Mesenchymal stem cell (in vitro differentiated cells and primary cell): Measurements from ENCODE around the gene CUBN.

Source experiments
- DNase-seq: peaks from one replicate; pipeline ENCODE4 v3.0.0-alpha.2; 2013
- H2AFZ ChIP-seq: one replicate; pipeline ENCODE4 v1.6.1; 2013; ENCODE audit warnings: low read depth, mild to moderate bottlenecking, control low read depth, inconsistent platforms, low read length, moderate library complexity
- H2AK5ac ChIP-seq: 2 replicates; pipeline ENCODE4 v1.6.1; 2013; ENCODE audit warnings: low read length, moderate library complexity, mild to moderate bottlenecking, inconsistent platforms; ENCODE audit not compliant: severe bottlenecking
- H2BK120ac ChIP-seq: one replicate; pipeline ENCODE4 v1.6.1; 2013; ENCODE audit warnings: low read depth, mild to moderate bottlenecking, inconsistent platforms, low read length, moderate library complexity
- H2BK12ac ChIP-seq, 2 experiments: one replicate each; pipeline ENCODE4 v1.6.1; 2013; ENCODE audit warnings: inconsistent platforms in 2 of 2, low read length in 2 of 2, mild to moderate bottlenecking in 2 of 2, moderate library complexity in 2 of 2, control low read depth in 1 of 2
- H2BK15ac ChIP-seq: one replicate; pipeline ENCODE4 v1.6.1; 2013; ENCODE audit warnings: mild to moderate bottlenecking, low read depth, inconsistent platforms; ENCODE audit not compliant: poor library complexity, severe bottlenecking
- H2BK5ac ChIP-seq: 2 replicates; pipeline ENCODE4 v1.6.1; 2013; ENCODE audit warnings: low read depth, mild to moderate bottlenecking, low read length, control low read depth, inconsistent platforms; ENCODE audit not compliant: poor library complexity, severe bottlenecking
- H3K14ac ChIP-seq, 2 experiments: one replicate each; pipeline ENCODE4 v1.6.1; 2013; ENCODE audit warnings: inconsistent platforms in 2 of 2, low read length in 2 of 2, control low read depth in 1 of 2, mild to moderate bottlenecking in 1 of 2, moderate library complexity in 1 of 2
- H3K18ac ChIP-seq, 2 experiments: one replicate each; pipeline ENCODE4 v1.6.1; 2013; ENCODE audit warnings: inconsistent platforms in 2 of 2, low read length in 2 of 2, control low read depth in 1 of 2, low read depth in 1 of 2, mild to moderate bottlenecking in 1 of 2
- H3K23ac ChIP-seq, 2 experiments: one replicate each; pipeline ENCODE4 v1.6.1; 2013; ENCODE audit warnings: inconsistent platforms in 2 of 2, low read length in 2 of 2, mild to moderate bottlenecking in 2 of 2, moderate library complexity in 2 of 2, control low read depth in 1 of 2
- H3K27ac ChIP-seq: 2 replicates; pipeline ENCODE4 v1.5.1; 2013; ENCODE audit warnings: mild to moderate bottlenecking, moderate library complexity, low read length, control low read depth, inconsistent platforms; ENCODE audit not compliant: poor library complexity, severe bottlenecking
- H3K27me3 ChIP-seq, 2 experiments: 2 replicates each; pipeline versions ENCODE4 v1.6.1 to v1.7.0; 2013; ENCODE audit warnings: low read length in 2 of 2, mild to moderate bottlenecking in 2 of 2, moderate library complexity in 2 of 2, control low read depth in 1 of 2, inconsistent platforms in 1 of 2; ENCODE audit not compliant: control insufficient read depth in 1 of 2, insufficient read depth in 1 of 2
- H3K36me3 ChIP-seq, 2 experiments: 2 replicates each; pipeline versions ENCODE4 v1.6.1 to v1.7.0; 2013; ENCODE audit warnings: low read length in 2 of 2, control low read depth in 1 of 2, inconsistent platforms in 1 of 2, low read depth in 1 of 2, mild to moderate bottlenecking in 1 of 2; ENCODE audit not compliant: insufficient read depth in 2 of 2, control insufficient read depth in 1 of 2
- H3K4ac ChIP-seq, 2 experiments: one replicate each; pipeline ENCODE4 v1.6.1; 2013; ENCODE audit warnings: inconsistent platforms in 2 of 2, low read length in 2 of 2, mild to moderate bottlenecking in 2 of 2, moderate library complexity in 2 of 2, control low read depth in 1 of 2, low read depth in 1 of 2
- H3K4me1 ChIP-seq: 2 replicates; pipeline ENCODE4 v1.6.1; 2013; ENCODE audit warnings: low read depth, low read length, control low read depth; ENCODE audit not compliant: control insufficient read depth, insufficient read depth
- H3K4me2 ChIP-seq: 2 replicates; pipeline ENCODE4 v1.6.1; 2013; ENCODE audit warnings: low read length, mild to moderate bottlenecking, inconsistent platforms; ENCODE audit not compliant: poor library complexity, severe bottlenecking
- H3K4me3 ChIP-seq, 2 experiments: 2 replicates each; pipeline versions ENCODE4 v1.5.1 to v1.7.0; 2013; ENCODE audit warnings: low read length in 2 of 2, mild to moderate bottlenecking in 2 of 2, control low read depth in 1 of 2, low read depth in 1 of 2; ENCODE audit not compliant: insufficient read depth in 1 of 2
- H3K79me1 ChIP-seq: replicated peaks from 2 replicates; pipeline ENCODE4 v1.6.1; 2013; ENCODE audit warnings: mild to moderate bottlenecking, control low read depth, low read length, inconsistent platforms; ENCODE audit not compliant: poor library complexity, severe bottlenecking
- H3K9ac ChIP-seq: 2 replicates; pipeline ENCODE4 v1.7.0; 2013; ENCODE audit warnings: mild to moderate bottlenecking, low read length, moderate library complexity
- H3K9me3 ChIP-seq: 2 replicates; pipeline ENCODE4 v1.7.0; 2013; ENCODE audit warnings: mild to moderate bottlenecking, low read length; ENCODE audit not compliant: control insufficient read depth
- H4K8ac ChIP-seq: one replicate; pipeline ENCODE4 v1.6.1; 2013; ENCODE audit warnings: inconsistent platforms, mild to moderate bottlenecking, low read length, moderate library complexity
- H4K91ac ChIP-seq: one replicate; pipeline ENCODE4 v1.6.1; 2013; ENCODE audit warnings: mild to moderate bottlenecking, low read length, inconsistent platforms
- WGBS: methylation state at CpG from one replicate; pipeline ENCODE4 v1.1.7; 2013; ENCODE audit warnings: mixed read lengths; 5-methylcytosine and 5-hydroxymethylcytosine counted together

Gene CUBN

DNA sequence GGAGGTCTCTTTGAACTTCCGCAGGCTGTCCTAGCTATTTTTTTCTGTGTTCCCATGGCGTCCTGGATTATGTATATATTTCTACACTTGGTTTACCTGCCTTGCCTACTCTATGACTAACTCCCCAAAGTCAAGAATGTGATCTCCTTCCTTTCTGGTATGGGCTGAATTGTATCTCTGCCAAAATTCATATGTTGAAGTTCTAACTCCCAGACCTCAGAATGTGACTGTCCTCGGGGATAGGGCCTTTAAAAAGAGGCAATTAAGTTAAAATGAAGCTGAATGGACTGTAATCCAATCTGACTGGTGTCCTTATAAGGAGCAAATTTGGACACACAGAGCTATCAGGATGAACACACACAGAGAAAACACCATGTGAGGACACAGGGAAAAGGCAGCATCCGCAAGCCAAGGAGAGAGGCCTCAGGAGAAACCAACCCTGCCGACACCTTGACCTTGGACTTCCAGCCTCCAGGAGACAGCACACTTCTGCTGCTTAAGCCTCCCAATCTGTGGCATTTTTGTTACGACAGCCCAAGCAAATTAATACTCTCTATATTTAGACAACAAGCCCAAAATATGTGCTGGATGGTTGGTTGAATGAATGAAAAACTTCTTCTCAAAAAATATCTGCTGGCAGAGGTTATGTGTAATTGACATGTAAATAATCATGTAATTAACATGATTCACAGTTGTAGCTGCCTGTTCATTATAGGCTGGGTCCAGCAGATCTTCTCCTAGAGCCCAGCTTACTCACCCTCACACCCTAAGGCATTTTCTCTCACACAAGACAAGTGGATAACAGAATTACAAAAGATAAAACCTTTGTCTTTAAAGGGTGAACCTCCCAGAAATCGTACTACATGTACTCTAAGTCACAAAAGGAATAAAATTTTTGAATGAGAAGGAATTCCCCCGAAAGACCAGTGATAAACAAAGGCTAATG is 123.7 kb downstream of the CUBN start:
- Histone ChIP-seq H3K14ac (peak overlapping the region in 1 of 2 experiments; percentile 26), H3K18ac (peak overlapping the region; percentile 26 to 64), H3K9ac (no peak overlapping the region), H3K9me3 (peaks cover 5% of the 10 kb centered on the region), H4K91ac (peak overlapping the region; percentile 19), H3K27ac (no peak overlapping the region), H3K4me3 (no peak overlapping the region), H3K27me3 (no peaks in the 10 kb centered on the region), H3K23ac (no peak overlapping the region), H2AK5ac (peak overlapping the region; percentile 20), H3K36me3 (no peaks in the 10 kb centered on the region), H3K4ac (peak overlapping the region in 1 of 2 experiments; percentile 87), H3K4me2 (no peak overlapping the region), H2BK5ac (no peak overlapping the region), H2BK12ac (peak overlapping the region; percentile 90 to 99), H3K4me1 (peaks cover 9% of the 10 kb centered on the region), H2BK15ac (no peak overlapping the region), H3K79me1 (no peaks in the 10 kb centered on the region), H4K8ac (no peak overlapping the region), H2AFZ (no peak overlapping the region), H2BK120ac (peak overlapping the region; percentile 21)
- 95% methylated on average over 7 of the region's 8 CpGs for WGBS
- peak; percentile 50 for DNase-seq

DNA sequence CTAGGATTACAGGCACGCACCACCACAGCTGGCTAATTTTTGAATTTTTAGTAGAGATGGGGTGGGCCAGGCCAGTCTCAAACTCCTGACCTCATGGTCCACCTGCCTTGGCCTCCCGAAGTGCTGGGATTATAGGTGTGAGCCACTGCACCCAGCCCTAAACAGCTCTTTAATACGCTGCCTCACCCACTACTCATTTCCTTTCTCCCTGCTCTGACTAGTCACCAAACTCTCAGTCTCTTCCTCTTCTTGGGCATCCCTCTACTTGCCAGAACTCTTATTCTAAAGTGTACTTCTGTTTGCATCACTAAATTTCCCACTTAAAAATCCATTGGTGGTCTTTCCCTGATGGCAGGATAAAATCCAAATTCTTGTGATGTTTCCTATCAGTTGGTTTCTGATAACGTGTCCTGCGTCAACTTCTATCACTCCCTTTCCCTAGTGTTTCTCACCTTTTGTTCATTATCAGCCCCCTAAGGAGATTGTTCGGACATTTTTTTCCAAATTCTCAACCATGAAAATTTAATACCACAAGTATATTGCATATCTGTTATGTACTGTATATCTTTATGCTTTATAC is 124.7 kb downstream of the CUBN start:
- Histone ChIP-seq H3K27me3 (no peaks in the 10 kb centered on the region), H2BK12ac (peak overlapping the region in 1 of 2 experiments; percentile 93), H3K4me3 (no peak overlapping the region), H3K27ac (no peak overlapping the region), H3K23ac (no peak overlapping the region), H3K79me1 (no peaks in the 10 kb centered on the region), H2BK120ac (no peak overlapping the region), H3K4me2 (no peak overlapping the region), H3K14ac (peak overlapping the region in 1 of 2 experiments; percentile 38), H2BK15ac (peak overlapping the region; percentile 74), H3K4ac (peak overlapping the region in 1 of 2 experiments; percentile 71), H4K8ac (peak overlapping the region; percentile 14), H3K4me1 (peaks cover 10% of the 10 kb centered on the region), H2AK5ac (peak overlapping the region; percentile 24), H3K9me3 (peaks cover 9% of the 10 kb centered on the region), H3K18ac (peak overlapping the region; percentile 24 to 73), H4K91ac (no peak overlapping the region), H3K36me3 (no peaks in the 10 kb centered on the region), H2BK5ac (no peak overlapping the region), H3K9ac (no peak overlapping the region), H2AFZ (no peak overlapping the region)
- 86% methylated on average over 5 of the region's 6 CpGs for WGBS
- no peak for DNase-seq

DNA sequence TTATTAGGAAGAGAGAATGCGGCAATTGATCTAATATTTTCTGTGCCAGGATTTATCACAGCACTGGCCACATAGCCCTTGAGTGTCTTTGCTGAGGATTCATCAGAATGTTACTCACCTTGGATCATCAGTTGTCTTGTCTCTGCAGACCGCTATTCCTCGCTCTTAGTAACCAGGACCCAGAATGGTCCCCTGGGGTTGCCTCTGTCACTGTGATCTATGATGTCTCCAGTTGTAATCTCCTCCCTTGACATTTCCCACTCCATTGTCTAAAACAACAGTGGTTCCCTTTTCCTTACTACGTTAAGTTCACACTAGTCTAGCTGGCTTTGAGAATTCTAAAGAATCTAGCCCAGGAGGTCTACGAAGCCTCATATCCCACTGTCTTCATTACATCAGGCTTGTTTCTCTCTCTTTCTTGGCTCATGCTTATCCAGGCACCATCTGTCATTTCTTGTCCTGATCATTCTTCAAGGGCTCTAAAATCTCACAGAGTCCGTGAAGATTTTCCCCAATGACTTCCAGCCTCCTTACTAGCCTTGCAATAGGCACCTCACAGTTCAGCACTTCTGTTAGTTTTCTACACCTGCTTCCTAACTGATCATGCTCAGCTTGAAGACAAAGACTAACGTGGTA is 125.8 kb downstream of the CUBN start:
- Histone ChIP-seq H3K4me2 (no peak overlapping the region), H3K27ac (no peak overlapping the region), H3K4me1 (peaks cover 11% of the 10 kb centered on the region), H3K79me1 (no peaks in the 10 kb centered on the region), H3K9me3 (peaks cover 9% of the 10 kb centered on the region), H3K27me3 (no peaks in the 10 kb centered on the region), H3K23ac (peak overlapping the region in 1 of 2 experiments; percentile 89), H2BK15ac (no peak overlapping the region), H2BK5ac (no peak overlapping the region), H2AFZ (no peak overlapping the region), H3K14ac (peak overlapping the region in 1 of 2 experiments; percentile 12), H3K9ac (peak overlapping the region; percentile 94), H2BK120ac (peak overlapping the region; percentile 11), H3K4me3 (peak overlapping the region in 1 of 2 experiments; percentile 5), H3K36me3 (no peaks in the 10 kb centered on the region), H2BK12ac (peak overlapping the region; percentile 72 to 86), H4K8ac (peak overlapping the region; percentile 55), H4K91ac (no peak overlapping the region), H3K18ac (peak overlapping the region; percentile 74 to 79), H3K4ac (peak overlapping the region in 1 of 2 experiments; percentile 82), H2AK5ac (peak overlapping the region; percentile 82)
- 48% methylated on average over 7 of the region's 7 CpGs for WGBS
- peak; percentile 66 for DNase-seq
